HCT116 (cell line): ENCODE results near the gene LTA4H. TPM values are rescaled to one million over a fixed set of nuclear protein-coding genes. Genes with fewer than 3 reads are reported as not detected.

ENCODE experiments used
- ATAC-seq: fragments of 200-7000 bp; cut with Tn5 transposase; 2 replicates; pipeline ENCODE4 v1.9.1; 2020; ENCODE audit warnings: mild to moderate bottlenecking, moderate library complexity
- BruUV-seq: library from RNA; stranded (reverse); fragments of 400-500 nt; replicated peaks from 2 replicates; lab custom pipeline; 2021; lab: Mats Ljungman, UMichigan
- CTCF ChIA-PET: fragments of 300-600 bp; sonication (Branson Sonifier 250); formaldehyde crosslinking; loops from one replicate; lab custom pipeline; 2021; ENCODE audit warnings: antibody characterized with exemption; lab: Charles Lee
- POLR2A ChIA-PET: fragments of 300-600, 350-600 bp; sonication (Branson Sonifier 250); formaldehyde crosslinking; loops from one replicate; lab custom pipeline; 2021; ENCODE audit warnings: antibody characterized with exemption; lab: Charles Lee
- RAD21 ChIA-PET, 2 experiments: fragments of 300-600 bp; sonication (Branson Sonifier 250); formaldehyde crosslinking; loops; one replicate each; lab custom pipeline; 2023; ENCODE audit warnings: low total read pairs in 2 of 2; ENCODE audit not compliant: uncharacterized antibody in 2 of 2, unreplicated experiment in 2 of 2, low non-redundant PET in 1 of 2; lab: Charles Lee
- DNase-seq: peaks from one replicate; pipeline ENCODE4 v3.0.0-alpha.2; 2010; ENCODE audit warnings: low read depth, low spot score
- H2AFZ ChIP-seq: fragments of 200-600 bp; shearing (Covaris generic), sonication (generic); 2 replicates; pipeline ENCODE4 v1.6.1; 2017; ENCODE audit warnings: low read depth, mixed run types, mixed read lengths, antibody characterized with exemption, low read length; ENCODE audit not compliant: poor library complexity, severe bottlenecking
- H3K27ac ChIP-seq: 2 replicates; pipeline ENCODE4 v1.5.1; 2012; ENCODE audit warnings: low read depth, low read length
- H3K27me3 ChIP-seq: fragments of 200-600 bp; sonication (generic); 2 replicates; pipeline ENCODE4 v1.6.1; 2016; ENCODE audit warnings: mixed run types, low read length, mixed read lengths; ENCODE audit not compliant: insufficient read depth
- H3K36me3 ChIP-seq, 2 experiments: fragments of 200-500 bp in 1 of 2; fragments of 200-600 bp in 1 of 2; sonication (Bioruptor generic) in 1 of 2; sonication (generic) in 1 of 2; 2 replicates each; pipeline versions ENCODE4 v1.5.1 to v1.6.1; 2014 to 2016; ENCODE audit warnings: low read length in 2 of 2, inconsistent platforms in 1 of 2, mixed read lengths in 1 of 2, mixed run types in 1 of 2; ENCODE audit not compliant: insufficient read depth in 2 of 2, control insufficient read depth in 1 of 2
- H3K4me1 ChIP-seq, 2 experiments: fragments of 200-600 bp in 1 of 2; sonication (generic) in 1 of 2; 2 replicates each; pipeline versions ENCODE4 v1.5.1 to v1.6.1; 2012 to 2017; ENCODE audit warnings: low read length in 2 of 2, inconsistent platforms in 1 of 2, mild to moderate bottlenecking in 1 of 2, mixed read lengths in 1 of 2, mixed run types in 1 of 2, moderate library complexity in 1 of 2; ENCODE audit not compliant: insufficient read depth in 2 of 2, control insufficient read depth in 1 of 2
- H3K4me2 ChIP-seq: fragments of 200-600 bp; sonication (generic); 2 replicates; pipeline ENCODE4 v1.6.1; 2017; ENCODE audit warnings: mixed run types, low read length, mixed read lengths
- H3K4me3 ChIP-seq, 2 experiments: fragments of 200-600 bp in 1 of 2; sonication (generic) in 1 of 2; replicated peaks in 1 of 2; 2 replicates each; pipeline ENCODE4 v1.5.1; 2011 to 2016; ENCODE audit warnings: low read length in 2 of 2, control low read depth in 1 of 2, low read depth in 1 of 2, mild to moderate bottlenecking in 1 of 2, mixed read lengths in 1 of 2, mixed run types in 1 of 2
- H3K79me2 ChIP-seq: fragments of 200-600 bp; sonication (generic); 2 replicates; pipeline ENCODE4 v1.6.1; 2017; ENCODE audit warnings: mild to moderate bottlenecking, mixed run types, low read length, moderate library complexity, mixed read lengths; ENCODE audit not compliant: insufficient read depth
- H3K9ac ChIP-seq: fragments of 200-600 bp; sonication (generic); 2 replicates; pipeline ENCODE4 v1.6.1; 2016; ENCODE audit warnings: low read length, mixed read lengths
- H3K9me2 ChIP-seq: fragments of 200-600 bp; sonication (generic), shearing (Covaris generic); 2 replicates; pipeline ENCODE4 v1.6.1; 2017; ENCODE audit warnings: mixed run types, mild to moderate bottlenecking, moderate library complexity; ENCODE audit not compliant: insufficient read depth
- H3K9me3 ChIP-seq, 2 experiments: fragments of 200-500 bp in 1 of 2; fragments of 200-600 bp in 1 of 2; sonication (Bioruptor generic) in 1 of 2; sonication (generic) in 1 of 2; 2 replicates each; pipeline ENCODE4 v1.6.1; 2014 to 2017; ENCODE audit warnings: low read length in 2 of 2, mixed read lengths in 2 of 2, inconsistent platforms in 1 of 2, low read depth in 1 of 2, mild to moderate bottlenecking in 1 of 2, mixed run types in 1 of 2, moderate library complexity in 1 of 2; ENCODE audit not compliant: control insufficient read depth in 1 of 2, insufficient read depth in 1 of 2
- H4K20me1 ChIP-seq: fragments of 200-600 bp; sonication (generic), shearing (Covaris generic); 2 replicates; pipeline ENCODE4 v1.6.1; 2017; ENCODE audit warnings: mixed run types, mild to moderate bottlenecking, moderate library complexity; ENCODE audit not compliant: insufficient read depth
- CBX3 ChIP-seq: IDR thresholded peaks from 2 replicates; pipeline ENCODE4 v1.6.1; 2012; ENCODE audit warnings: low read depth
- EGR1 ChIP-seq: IDR thresholded peaks from 2 replicates; pipeline ENCODE4 v1.6.1; 2012; ENCODE audit warnings: low read depth
- ELF1 ChIP-seq: IDR thresholded peaks from 2 replicates; pipeline ENCODE4 v1.6.1; 2012; ENCODE audit warnings: low read depth, borderline replicate concordance
- EZH2 ChIP-seq: fragments of 200-600 bp; sonication (generic); IDR thresholded peaks from 2 replicates; pipeline ENCODE4 v1.6.1; 2017; ENCODE audit warnings: antibody characterized with exemption, mixed run types
- EZH2phosphoT487 ChIP-seq: fragments of 200-600 bp; IDR thresholded peaks from 2 replicates; pipeline ENCODE4 v1.6.1; 2018; ENCODE audit warnings: antibody characterized with exemption, borderline replicate concordance
- POLR2A ChIP-seq: IDR thresholded peaks from 2 replicates; pipeline ENCODE4 v1.7.0; 2011; ENCODE audit warnings: borderline replicate concordance; ENCODE audit not compliant: insufficient read depth, insufficient read length; ENCODE audit errors: extremely low read depth
- RAD21 ChIP-seq: IDR thresholded peaks from 2 replicates; pipeline ENCODE4 v1.6.1; 2012; ENCODE audit warnings: low read depth, mild to moderate bottlenecking
- SIN3A ChIP-seq: IDR thresholded peaks from 2 replicates; pipeline ENCODE4 v1.6.1; 2012; ENCODE audit warnings: low read depth
- SP1 ChIP-seq: IDR thresholded peaks from 2 replicates; pipeline ENCODE4 v1.6.1; 2012; ENCODE audit warnings: low read depth
- TCF7L2 ChIP-seq: IDR thresholded peaks from 2 replicates; pipeline ENCODE4 v1.7.0; 2011; ENCODE audit warnings: borderline replicate concordance, inconsistent platforms; ENCODE audit not compliant: insufficient read depth, insufficient read length; ENCODE audit errors: extremely low read depth
- YY1 ChIP-seq: IDR thresholded peaks from 2 replicates; pipeline ENCODE4 v1.6.1; 2011; ENCODE audit warnings: low read length, low read depth, moderate library complexity, mild to moderate bottlenecking; ENCODE audit not compliant: insufficient replicate concordance; ENCODE audit errors: extremely low read depth
- ZFX ChIP-seq: fragments of 450-650 bp; IDR thresholded peaks from 2 replicates; pipeline ENCODE4 v1.6.1; 2017
- ZNF274 ChIP-seq: fragments of 200-500 bp; sonication (Bioruptor generic); IDR thresholded peaks from 2 replicates; pipeline ENCODE4 v1.6.1; 2014; ENCODE audit warnings: mild to moderate bottlenecking, low read depth, low read length, inconsistent platforms
- intact Hi-C: fragments of 100-400 bp; cut with micrococcal nuclease; formaldehyde crosslinking; loops from 2 replicates; pipeline ENCODE4 v1.10.0; 2022
- total RNA-seq: library from RNA; stranded (reverse); gene quantifications from one replicate; pipeline ENCODE4 v1.2.1, GENCODE V29; 2021; ENCODE audit not compliant: unreplicated experiment
- TF ChIP-seq, protein P1 (sequence below): IDR thresholded peaks from 2 replicates; pipeline ENCODE4 v1.6.1; 2011; ENCODE audit warnings: mild to moderate bottlenecking, low read length, moderate library complexity; ENCODE audit not compliant: insufficient replicate concordance; ENCODE audit errors: extremely low read depth
- TF ChIP-seq, protein P2 (sequence below): IDR thresholded peaks from 2 replicates; pipeline ENCODE4 v1.6.1; 2012
- TF ChIP-seq, protein P3 (sequence below), 3 experiments: fragments of 200-600 bp in 1 of 3; sonication (generic) in 1 of 3; IDR thresholded peaks in 2 of 3; conservative IDR thresholded peaks in 1 of 3; 2 replicates each; pipeline ENCODE4 v1.5.1; 2012 to 2017; ENCODE audit warnings: low read depth in 2 of 3, low read length in 2 of 3, antibody characterized with exemption in 1 of 3, borderline replicate concordance in 1 of 3, control low read depth in 1 of 3, mild to moderate bottlenecking in 1 of 3, mixed read lengths in 1 of 3, mixed run types in 1 of 3, moderate library complexity in 1 of 3; ENCODE audit not compliant: insufficient read depth in 1 of 3
- TF ChIP-seq, protein P4 (sequence below): IDR thresholded peaks from 2 replicates; pipeline ENCODE4 v1.6.1; 2012
- TF ChIP-seq, protein P5 (sequence below): IDR thresholded peaks from 2 replicates; pipeline ENCODE4 v1.6.1; 2012; ENCODE audit warnings: low read depth

Gene LTA4H
- total RNA-seq, 1 experiment from 2014 or later = 163 TPM

DNA sequence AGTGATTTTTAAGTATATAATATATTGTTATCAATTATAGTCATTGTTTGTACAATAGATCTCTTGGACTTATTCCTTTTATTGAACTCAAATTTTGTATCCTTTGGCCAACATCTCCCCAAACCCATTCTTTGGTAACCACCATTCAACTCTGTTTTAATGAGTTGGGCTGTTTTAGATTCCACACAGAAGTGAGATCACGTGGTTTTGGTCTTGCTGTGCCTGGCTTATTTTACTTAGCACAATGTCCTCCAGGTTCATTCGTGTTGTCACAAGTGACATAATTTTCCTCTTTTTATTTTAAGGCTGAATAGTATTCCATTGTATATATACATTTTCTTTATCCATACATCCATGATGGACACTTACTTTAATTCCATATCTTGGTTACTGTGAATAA is 40.2 kb upstream of the LTA4H start:
- Histone ChIP-seq H3K27me3 (no peaks in the 10 kb centered on the region), H3K4me1 (peaks cover 0 to 15% of the 10 kb centered on the region in 2 experiments; a peak in 2 of 4 replicates), H4K20me1 (no peaks in the 10 kb centered on the region), H3K9me2 (no peaks in the 10 kb centered on the region), H2AFZ (no peak overlapping the region), H3K36me3 (no peaks in the 10 kb centered on the region), H3K4me2 (no peak overlapping the region), H3K9me3 (no peaks in the 10 kb centered on the region), H3K79me2 (no peaks in the 10 kb centered on the region), H3K27ac (no peak overlapping the region), H3K9ac (no peak overlapping the region), H3K4me3 (no peak overlapping the region)
- POLR2A ChIA-PET = no interaction called here
- BruUV-seq = no TSS peak
- RAD21 ChIA-PET = no interaction called here
- CTCF ChIA-PET = no interaction called here
- ATAC-seq (no peak), DNase-seq (no peak)
- intact Hi-C loops = no loop called here
- TF ChIP-seq, protein P1, sequence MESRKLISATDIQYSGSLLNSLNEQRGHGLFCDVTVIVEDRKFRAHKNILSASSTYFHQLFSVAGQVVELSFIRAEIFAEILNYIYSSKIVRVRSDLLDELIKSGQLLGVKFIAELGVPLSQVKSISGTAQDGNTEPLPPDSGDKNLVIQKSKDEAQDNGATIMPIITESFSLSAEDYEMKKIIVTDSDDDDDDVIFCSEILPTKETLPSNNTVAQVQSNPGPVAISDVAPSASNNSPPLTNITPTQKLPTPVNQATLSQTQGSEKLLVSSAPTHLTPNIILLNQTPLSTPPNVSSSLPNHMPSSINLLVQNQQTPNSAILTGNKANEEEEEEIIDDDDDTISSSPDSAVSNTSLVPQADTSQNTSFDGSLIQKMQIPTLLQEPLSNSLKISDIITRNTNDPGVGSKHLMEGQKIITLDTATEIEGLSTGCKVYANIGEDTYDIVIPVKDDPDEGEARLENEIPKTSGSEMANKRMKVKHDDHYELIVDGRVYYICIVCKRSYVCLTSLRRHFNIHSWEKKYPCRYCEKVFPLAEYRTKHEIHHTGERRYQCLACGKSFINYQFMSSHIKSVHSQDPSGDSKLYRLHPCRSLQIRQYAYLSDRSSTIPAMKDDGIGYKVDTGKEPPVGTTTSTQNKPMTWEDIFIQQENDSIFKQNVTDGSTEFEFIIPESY = no peak
- TF ChIP-seq, protein P2, sequence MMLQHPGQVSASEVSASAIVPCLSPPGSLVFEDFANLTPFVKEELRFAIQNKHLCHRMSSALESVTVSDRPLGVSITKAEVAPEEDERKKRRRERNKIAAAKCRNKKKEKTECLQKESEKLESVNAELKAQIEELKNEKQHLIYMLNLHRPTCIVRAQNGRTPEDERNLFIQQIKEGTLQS = no peak
- TF ChIP-seq RAD21 (no peak), ZNF274 (no peak), YY1 (no peak), ELF1 (no peak), SP1 (no peak), SIN3A (no peak), POLR2A (no peak), EZH2phosphoT487 (no peak), CBX3 (no peak), EZH2 (no peak), TCF7L2 (no peak), ZFX (no peak), EGR1 (no peak)
- TF ChIP-seq, protein P3, sequence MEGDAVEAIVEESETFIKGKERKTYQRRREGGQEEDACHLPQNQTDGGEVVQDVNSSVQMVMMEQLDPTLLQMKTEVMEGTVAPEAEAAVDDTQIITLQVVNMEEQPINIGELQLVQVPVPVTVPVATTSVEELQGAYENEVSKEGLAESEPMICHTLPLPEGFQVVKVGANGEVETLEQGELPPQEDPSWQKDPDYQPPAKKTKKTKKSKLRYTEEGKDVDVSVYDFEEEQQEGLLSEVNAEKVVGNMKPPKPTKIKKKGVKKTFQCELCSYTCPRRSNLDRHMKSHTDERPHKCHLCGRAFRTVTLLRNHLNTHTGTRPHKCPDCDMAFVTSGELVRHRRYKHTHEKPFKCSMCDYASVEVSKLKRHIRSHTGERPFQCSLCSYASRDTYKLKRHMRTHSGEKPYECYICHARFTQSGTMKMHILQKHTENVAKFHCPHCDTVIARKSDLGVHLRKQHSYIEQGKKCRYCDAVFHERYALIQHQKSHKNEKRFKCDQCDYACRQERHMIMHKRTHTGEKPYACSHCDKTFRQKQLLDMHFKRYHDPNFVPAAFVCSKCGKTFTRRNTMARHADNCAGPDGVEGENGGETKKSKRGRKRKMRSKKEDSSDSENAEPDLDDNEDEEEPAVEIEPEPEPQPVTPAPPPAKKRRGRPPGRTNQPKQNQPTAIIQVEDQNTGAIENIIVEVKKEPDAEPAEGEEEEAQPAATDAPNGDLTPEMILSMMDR (IDR thresholded peaks at IDR 0.05 in 2 of 3, conservative IDR thresholded peaks at IDR 0.05 in 1 of 3; ENCODE audit: borderline replicate concordance in 1 of 3, insufficient read depth in 1 of 3, low read depth in 2 of 3, low read length in 2 of 3) = no peak
- TF ChIP-seq, protein P4, sequence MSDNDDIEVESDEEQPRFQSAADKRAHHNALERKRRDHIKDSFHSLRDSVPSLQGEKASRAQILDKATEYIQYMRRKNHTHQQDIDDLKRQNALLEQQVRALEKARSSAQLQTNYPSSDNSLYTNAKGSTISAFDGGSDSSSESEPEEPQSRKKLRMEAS = no peak
- TF ChIP-seq, protein P5, sequence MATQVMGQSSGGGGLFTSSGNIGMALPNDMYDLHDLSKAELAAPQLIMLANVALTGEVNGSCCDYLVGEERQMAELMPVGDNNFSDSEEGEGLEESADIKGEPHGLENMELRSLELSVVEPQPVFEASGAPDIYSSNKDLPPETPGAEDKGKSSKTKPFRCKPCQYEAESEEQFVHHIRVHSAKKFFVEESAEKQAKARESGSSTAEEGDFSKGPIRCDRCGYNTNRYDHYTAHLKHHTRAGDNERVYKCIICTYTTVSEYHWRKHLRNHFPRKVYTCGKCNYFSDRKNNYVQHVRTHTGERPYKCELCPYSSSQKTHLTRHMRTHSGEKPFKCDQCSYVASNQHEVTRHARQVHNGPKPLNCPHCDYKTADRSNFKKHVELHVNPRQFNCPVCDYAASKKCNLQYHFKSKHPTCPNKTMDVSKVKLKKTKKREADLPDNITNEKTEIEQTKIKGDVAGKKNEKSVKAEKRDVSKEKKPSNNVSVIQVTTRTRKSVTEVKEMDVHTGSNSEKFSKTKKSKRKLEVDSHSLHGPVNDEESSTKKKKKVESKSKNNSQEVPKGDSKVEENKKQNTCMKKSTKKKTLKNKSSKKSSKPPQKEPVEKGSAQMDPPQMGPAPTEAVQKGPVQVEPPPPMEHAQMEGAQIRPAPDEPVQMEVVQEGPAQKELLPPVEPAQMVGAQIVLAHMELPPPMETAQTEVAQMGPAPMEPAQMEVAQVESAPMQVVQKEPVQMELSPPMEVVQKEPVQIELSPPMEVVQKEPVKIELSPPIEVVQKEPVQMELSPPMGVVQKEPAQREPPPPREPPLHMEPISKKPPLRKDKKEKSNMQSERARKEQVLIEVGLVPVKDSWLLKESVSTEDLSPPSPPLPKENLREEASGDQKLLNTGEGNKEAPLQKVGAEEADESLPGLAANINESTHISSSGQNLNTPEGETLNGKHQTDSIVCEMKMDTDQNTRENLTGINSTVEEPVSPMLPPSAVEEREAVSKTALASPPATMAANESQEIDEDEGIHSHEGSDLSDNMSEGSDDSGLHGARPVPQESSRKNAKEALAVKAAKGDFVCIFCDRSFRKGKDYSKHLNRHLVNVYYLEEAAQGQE = no peak
